ENCODE data around the gene MACROD2.

MACROD2 gene

GRCh38 chr20:16058268-16058667 is 2063.0 kb downstream of the MACROD2 start:
- H3K4me3 ChIP-seq (ENCODE audit: low read length in 2 of 2): no peak overlapping the region
- H3K27me3 ChIP-seq (ENCODE audit: control insufficient read depth in 1 of 2, insufficient read depth in 2 of 2, low read length in 2 of 2): no peaks in the 10 kb centered on the region
- H3K9me3 ChIP-seq (ENCODE audit: control insufficient read depth in 2 of 2, low read length in 2 of 2): peaks cover 0 to 4% of the 10 kb centered on the region in 2 donors
- no peaks in the 10 kb centered on the region for H3K36me3 ChIP-seq (ENCODE audit: control insufficient read depth in 2 of 2, insufficient read depth in 2 of 2, low read length in 2 of 2)
- H3K27ac ChIP-seq (ENCODE audit: low read length): no peak overlapping the region
- H3K9ac ChIP-seq (ENCODE audit: low read length in 2 of 2): no peak overlapping the region
- H3K4me1 ChIP-seq (ENCODE audit: control insufficient read depth, insufficient read depth, low read length): no peaks in the 10 kb centered on the region

- H3K4me1 ChIP-seq (ENCODE audit: control insufficient read depth, insufficient read depth, low read length): no peaks in the 10 kb centered on the region
- H3K27ac ChIP-seq (ENCODE audit: low read length): no peak overlapping the region
- H3K4me3 ChIP-seq (ENCODE audit: low read length in 2 of 2): no peak overlapping the region
- H3K9me3 ChIP-seq (ENCODE audit: control insufficient read depth in 2 of 2, low read length in 2 of 2): peaks cover 0 to 4% of the 10 kb centered on the region in 2 donors
- no peaks in the 10 kb centered on the region for H3K36me3 ChIP-seq (ENCODE audit: control insufficient read depth in 2 of 2, insufficient read depth in 2 of 2, low read length in 2 of 2)
- H3K9ac ChIP-seq (ENCODE audit: low read length in 2 of 2): no peak overlapping the region
- H3K27me3 ChIP-seq (ENCODE audit: control insufficient read depth in 1 of 2, insufficient read depth in 2 of 2, low read length in 2 of 2): no peaks in the 10 kb centered on the region
Observed at GRCh38 chr20:16059841-16060240, 2064.5 kb downstream of the MACROD2 start.

GRCh38 chr20:16061351-16061750 is 2066.0 kb downstream of the MACROD2 start:
- no peak overlapping the region for H3K27ac ChIP-seq (ENCODE audit: low read length)
- H3K27me3 ChIP-seq (ENCODE audit: control insufficient read depth in 1 of 2, insufficient read depth in 2 of 2, low read length in 2 of 2): no peaks in the 10 kb centered on the region
- H3K4me1 ChIP-seq (ENCODE audit: control insufficient read depth, insufficient read depth, low read length): no peaks in the 10 kb centered on the region
- no peak overlapping the region for H3K9ac ChIP-seq (ENCODE audit: low read length in 2 of 2)
- peaks cover 0 to 4% of the 10 kb centered on the region in 2 donors for H3K9me3 ChIP-seq (ENCODE audit: control insufficient read depth in 2 of 2, low read length in 2 of 2)
- H3K4me3 ChIP-seq (ENCODE audit: low read length in 2 of 2): no peak overlapping the region
- no peaks in the 10 kb centered on the region for H3K36me3 ChIP-seq (ENCODE audit: control insufficient read depth in 2 of 2, insufficient read depth in 2 of 2, low read length in 2 of 2)

- no peak overlapping the region for H3K9ac ChIP-seq (ENCODE audit: low read length in 2 of 2)
- H3K27ac ChIP-seq (ENCODE audit: low read length): no peak overlapping the region
- H3K36me3 ChIP-seq (ENCODE audit: control insufficient read depth in 2 of 2, insufficient read depth in 2 of 2, low read length in 2 of 2): no peaks in the 10 kb centered on the region
- no peaks in the 10 kb centered on the region for H3K27me3 ChIP-seq (ENCODE audit: control insufficient read depth in 1 of 2, insufficient read depth in 2 of 2, low read length in 2 of 2)
- no peaks in the 10 kb centered on the region for H3K4me1 ChIP-seq (ENCODE audit: control insufficient read depth, insufficient read depth, low read length)
- H3K4me3 ChIP-seq (ENCODE audit: low read length in 2 of 2): no peak overlapping the region
- peaks cover 4% of the 10 kb centered on the region in 2 donors for H3K9me3 ChIP-seq (ENCODE audit: control insufficient read depth in 2 of 2, low read length in 2 of 2)
Observed at GRCh38 chr20:16062661-16063581, 2067.6 kb downstream of the MACROD2 start.

GRCh38 chr20:16063881-16064280 is 2068.6 kb downstream of the MACROD2 start:
- Histone ChIP-seq H3K9ac (ENCODE audit: low read length in 2 of 2) (no peak overlapping the region), H3K4me1 (ENCODE audit: control insufficient read depth, insufficient read depth, low read length) (no peaks in the 10 kb centered on the region), H3K9me3 (ENCODE audit: control insufficient read depth in 2 of 2, low read length in 2 of 2) (peaks cover 4% of the 10 kb centered on the region in 2 donors), H3K27ac (ENCODE audit: low read length) (no peak overlapping the region), H3K36me3 (ENCODE audit: control insufficient read depth in 2 of 2, insufficient read depth in 2 of 2, low read length in 2 of 2) (no peaks in the 10 kb centered on the region), H3K4me3 (ENCODE audit: low read length in 2 of 2) (no peak overlapping the region), H3K27me3 (ENCODE audit: control insufficient read depth in 1 of 2, insufficient read depth in 2 of 2, low read length in 2 of 2) (no peaks in the 10 kb centered on the region)

- Histone ChIP-seq H3K36me3 (ENCODE audit: control insufficient read depth in 2 of 2, insufficient read depth in 2 of 2, low read length in 2 of 2) (no peaks in the 10 kb centered on the region), H3K27ac (ENCODE audit: low read length) (no peak overlapping the region), H3K9ac (ENCODE audit: low read length in 2 of 2) (no peak overlapping the region), H3K4me1 (ENCODE audit: control insufficient read depth, insufficient read depth, low read length) (no peaks in the 10 kb centered on the region), H3K4me3 (ENCODE audit: low read length in 2 of 2) (no peak overlapping the region), H3K9me3 (ENCODE audit: control insufficient read depth in 2 of 2, low read length in 2 of 2) (peaks cover 1 to 4% of the 10 kb centered on the region in 2 donors), H3K27me3 (ENCODE audit: control insufficient read depth in 1 of 2, insufficient read depth in 2 of 2, low read length in 2 of 2) (no peaks in the 10 kb centered on the region)
Observed at GRCh38 chr20:16064989-16065707, 2069.8 kb downstream of the MACROD2 start.

- H3K4me3 ChIP-seq (ENCODE audit: low read length in 2 of 2): no peak overlapping the region
- no peaks in the 10 kb centered on the region for H3K36me3 ChIP-seq (ENCODE audit: control insufficient read depth in 2 of 2, insufficient read depth in 2 of 2, low read length in 2 of 2)
- H3K4me1 ChIP-seq (ENCODE audit: control insufficient read depth, insufficient read depth, low read length): no peaks in the 10 kb centered on the region
- H3K27ac ChIP-seq (ENCODE audit: low read length): no peak overlapping the region
- H3K9me3 ChIP-seq (ENCODE audit: control insufficient read depth in 2 of 2, low read length in 2 of 2): peaks cover 0 to 4% of the 10 kb centered on the region in 2 donors
- H3K9ac ChIP-seq (ENCODE audit: low read length in 2 of 2): no peak overlapping the region
- H3K27me3 ChIP-seq (ENCODE audit: control insufficient read depth in 1 of 2, insufficient read depth in 2 of 2, low read length in 2 of 2): no peaks in the 10 kb centered on the region
Observed at GRCh38 chr20:16066571-16066970, 2071.3 kb downstream of the MACROD2 start.

- H3K9me3 ChIP-seq (ENCODE audit: control insufficient read depth in 2 of 2, low read length in 2 of 2): peaks cover 0 to 4% of the 10 kb centered on the region in 2 donors
- H3K4me1 ChIP-seq (ENCODE audit: control insufficient read depth, insufficient read depth, low read length): no peaks in the 10 kb centered on the region
- H3K9ac ChIP-seq (ENCODE audit: low read length in 2 of 2): no peak overlapping the region
- H3K36me3 ChIP-seq (ENCODE audit: control insufficient read depth in 2 of 2, insufficient read depth in 2 of 2, low read length in 2 of 2): no peaks in the 10 kb centered on the region
- no peak overlapping the region for H3K27ac ChIP-seq (ENCODE audit: low read length)
- no peaks in the 10 kb centered on the region for H3K27me3 ChIP-seq (ENCODE audit: control insufficient read depth in 1 of 2, insufficient read depth in 2 of 2, low read length in 2 of 2)
- H3K4me3 ChIP-seq (ENCODE audit: low read length in 2 of 2): no peak overlapping the region
Observed at GRCh38 chr20:16069389-16070010, 2074.2 kb downstream of the MACROD2 start.

GRCh38 chr20:16072220-16072619 is 2076.9 kb downstream of the MACROD2 start:
- no peaks in the 10 kb centered on the region for H3K4me1 ChIP-seq (ENCODE audit: control insufficient read depth, insufficient read depth, low read length)
- no peak overlapping the region for H3K9ac ChIP-seq (ENCODE audit: low read length in 2 of 2)
- H3K27ac ChIP-seq (ENCODE audit: low read length): no peak overlapping the region
- no peak overlapping the region for H3K4me3 ChIP-seq (ENCODE audit: low read length in 2 of 2)
- H3K9me3 ChIP-seq (ENCODE audit: control insufficient read depth in 2 of 2, low read length in 2 of 2): peaks cover 0 to 3% of the 10 kb centered on the region in 2 donors
- H3K27me3 ChIP-seq (ENCODE audit: control insufficient read depth in 1 of 2, insufficient read depth in 2 of 2, low read length in 2 of 2): no peaks in the 10 kb centered on the region
- H3K36me3 ChIP-seq (ENCODE audit: control insufficient read depth in 2 of 2, insufficient read depth in 2 of 2, low read length in 2 of 2): no peaks in the 10 kb centered on the region

GRCh38 chr20:16078172-16078898 is 2083.0 kb downstream of the MACROD2 start:
- Histone ChIP-seq H3K9me3 (ENCODE audit: control insufficient read depth in 2 of 2, low read length in 2 of 2) (no peaks in the 10 kb centered on the region), H3K27me3 (ENCODE audit: control insufficient read depth in 1 of 2, insufficient read depth in 2 of 2, low read length in 2 of 2) (no peaks in the 10 kb centered on the region)

More at GRCh38 chr20:16078172-16078898, 2083.0 kb downstream of the MACROD2 start:
- no peaks in the 10 kb centered on the region for H3K36me3 ChIP-seq (ENCODE audit: control insufficient read depth in 2 of 2, insufficient read depth in 2 of 2, low read length in 2 of 2)
- H3K27ac ChIP-seq (ENCODE audit: low read length): no peak overlapping the region
- no peak overlapping the region for H3K9ac ChIP-seq (ENCODE audit: low read length in 2 of 2)
- no peak overlapping the region for H3K4me3 ChIP-seq (ENCODE audit: low read length in 2 of 2)
- H3K4me1 ChIP-seq (ENCODE audit: control insufficient read depth, insufficient read depth, low read length): no peaks in the 10 kb centered on the region
